Heart left ventricle (tissue), 16 donors: Measurements from ENCODE around the gene GGCT. TPM values are rescaled to one million over a fixed set of nuclear protein-coding genes. Genes with fewer than 3 reads are reported as not detected.

ENCODE experiments used
- ATAC-seq, 4 donors: fragments of 200-7000 bp; cut with Tn5 transposase; one replicate each; pipeline ENCODE4 v1.9.1; 2020 to 2022; ENCODE audit warnings: moderate library complexity in 4 of 4, mild to moderate bottlenecking in 3 of 4, moderate number of reproducible peaks in 1 of 4
- DNase-seq, 5 donors: peaks; one replicate each; pipeline ENCODE4 v3.0.0-alpha.2; 2020
- H3K27ac ChIP-seq, 12 donors: fragments of 200-600 bp; sonication (generic) in 4 of 12; one replicate each; pipeline versions ENCODE4 v1.5.0 to v1.8.0; 2016 to 2022; ENCODE audit warnings: mild to moderate bottlenecking in 2 of 12
- H3K27me3 ChIP-seq, 9 donors: fragments of 200-600 bp; sonication (generic) in 2 of 9; one replicate each; pipeline versions ENCODE4 v1.5.1 to v1.8.0; 2016 to 2022; ENCODE audit warnings: mild to moderate bottlenecking in 3 of 9
- H3K36me3 ChIP-seq, 9 donors: fragments of 200-600 bp; sonication (generic) in 2 of 9; one replicate each; pipeline versions ENCODE4 v1.5.0 to v1.8.0; 2018 to 2022; ENCODE audit warnings: mild to moderate bottlenecking in 2 of 9
- H3K4me1 ChIP-seq, 12 donors: fragments of 200-600 bp; sonication (generic) in 4 of 12; one replicate each; pipeline versions ENCODE4 v1.5.0 to v1.8.0; 2016 to 2022; ENCODE audit warnings: mild to moderate bottlenecking in 3 of 12
- H3K4me3 ChIP-seq, 12 donors: fragments of 200-600 bp; sonication (generic) in 4 of 12; one replicate each; pipeline versions ENCODE4 v1.5.0 to v1.8.0; 2017 to 2022; ENCODE audit warnings: mild to moderate bottlenecking in 9 of 12, moderate library complexity in 4 of 12
- H3K9me3 ChIP-seq, 12 donors: fragments of 200-600 bp; sonication (generic) in 4 of 12; one replicate each; pipeline versions ENCODE4 v1.5.0 to v1.8.0; 2016 to 2022; ENCODE audit warnings: mild to moderate bottlenecking in 1 of 12
- CTCF ChIP-seq, 12 donors: fragments of 200-600 bp; sonication (generic) in 4 of 12; IDR thresholded peaks; one replicate each; pipeline versions ENCODE4 v1.5.0 to v1.8.0; 2018 to 2022; ENCODE audit warnings: antibody characterized with exemption in 12 of 12, mild to moderate bottlenecking in 5 of 12
- POLR2A ChIP-seq, 2 donors: fragments of 450-650 bp; IDR thresholded peaks; one replicate each; pipeline ENCODE4 v1.6.1; 2017; ENCODE audit warnings: antibody characterized with exemption in 2 of 2, mild to moderate bottlenecking in 2 of 2, moderate library complexity in 2 of 2
- WGBS, 4 donors: extraction: QIAGEN DNeasy Blood & Tissue Kit in 2 of 4; methylation state at CpG; one replicate each; pipeline versions ENCODE4 v1.1.5 to v1.1.7; 2013 to 2018; 5-methylcytosine and 5-hydroxymethylcytosine counted together
- intact Hi-C, 10 donors: fragments of 100-400 bp; cut with DNase I; formaldehyde crosslinking; loops; one replicate each; pipeline versions ENCODE4 v1.11.1 to v1.14.2; 2022
- polyA plus RNA-seq, 2 donors: library from polyadenylated mRNA; stranded (reverse); fragments of 200-250 nt; gene quantifications; one replicate each; pipeline ENCODE4 v1.2.3, GENCODE V29; 2013
- total RNA-seq, 9 donors: library from RNA; depleted of rRNA in 2 of 9; stranded (reverse); fragments of >200 nt in 2 of 9; fragmentation: NEBNext Ultra II Directional in 3 of 9; extraction: Animal tissue kit (Norgen Biotek cat#: 25700) in 3 of 9; gene quantifications; one replicate each; pipeline versions ENCODE4 v1.1.0 to v1.2.4, GENCODE V29; 2016 to 2023
- donor health status: ischemic (EF 13 %, LVEDD 7.1; RV severe dilation, severe dysfunction).
- donor health status: healthy with polysubstance abuse.
- donor health status: DM: no; HTN: yes; CAD: no.
- donor health status: DM: no; HTN: no; CAD: no.
- donor health status: ischemic (EF 25% LVEDD 6.9; RV normal size, moderate dysfunction).
- donor health status: ischemic (EF 25% LVEDD 5.7; RV mildly dilated, moderate dysfunction).
- donor health status: healthy.
- donor health status: DM: yes; HTN: yes; CAD: no.
- donor health status: ischemic (EF 35%, LVEDD 5.7; RV mildly dilated, moderate dysfunction).
- donor health status: nonischemic (EF 11% LVEDD 7.7; RV severe dilation, severe dysfunction).
- donor health status: DM: yes; HTN: yes; CAD: no.
- donor health status: PGD.
- donor health status: ischemic (EF 29% LVEDD 5.4; RV normal size, mild dysfunction).
- donor health status: nonischemic (EF 23%, LVEDD 6.1; RV moderate dilation, normal function).

The GGCT gene
- total and polyA plus RNA-seq, 11 donors = 14.1 to 54.3 (median 18.7) TPM

- Histone ChIP-seq H3K27me3 (no peaks in the 10 kb centered on the region), H3K27ac (no peak overlapping the region), H3K36me3 (no peaks in the 10 kb centered on the region), H3K9me3 (no peaks in the 10 kb centered on the region), H3K4me1 (peaks cover 0 to 19% (median 2%) of the 10 kb centered on the region in 12 donors), H3K4me3 (no peak overlapping the region)
- DNase-seq = peak in 4 of 5 donors; percentile 17 to 70 (median 48)
- intact Hi-C loops = no loop called here
- 20 to 63% (median 34%) methylated on average over 1 of the region's 1 CpG for WGBS, 4 donors
- TF ChIP-seq CTCF (IDR thresholded peaks at IDR 0.05) = no peak
- no peak for TF ChIP-seq POLR2A (IDR thresholded peaks at IDR 0.05)
- peak in 3 of 4 donors; percentile 67 to 86 (median 77) for ATAC-seq
These were observed 16.9 kb upstream of the GGCT start for GRCh38 chr7:30521532-30521931.

GRCh38 chr7:30519122-30519521 lies 14.5 kb upstream of the GGCT start:
- ATAC-seq (no peak), DNase-seq (no peak)
- H3K27ac ChIP-seq = no peak overlapping the region
- H3K27me3 ChIP-seq = no peaks in the 10 kb centered on the region
- no peaks in the 10 kb centered on the region for H3K36me3 ChIP-seq
- TF ChIP-seq POLR2A (IDR thresholded peaks at IDR 0.05) (no peak), CTCF (IDR thresholded peaks at IDR 0.05) (no peak)
- H3K9me3 ChIP-seq = no peaks in the 10 kb centered on the region
- WGBS, 4 donors = 96 to 99% (median 98%) methylated on average over 3 of the region's 3 CpGs
- H3K4me1 ChIP-seq = peaks cover 0 to 23% (median 2%) of the 10 kb centered on the region in 12 donors
- intact Hi-C loops = loop anchor here in 2 of 10 donors (10.0 kb wide), 1 partner anchor 46 kb away; no protein-coding TSS in a partner anchor
- H3K4me3 ChIP-seq = no peak overlapping the region

GRCh38 chr7:30515761-30516160 lies 11.1 kb upstream of the GGCT start:
- Histone ChIP-seq H3K9me3 (no peaks in the 10 kb centered on the region), H3K27me3 (no peaks in the 10 kb centered on the region), H3K4me3 (no peak overlapping the region), H3K4me1 (peaks cover 0 to 11% (median 0%) of the 10 kb centered on the region in 12 donors), H3K36me3 (no peaks in the 10 kb centered on the region), H3K27ac (no peak overlapping the region)
- ATAC-seq (no peak), DNase-seq (no peak)
- TF ChIP-seq CTCF (IDR thresholded peaks at IDR 0.05) (no peak), POLR2A (IDR thresholded peaks at IDR 0.05) (no peak)
- intact Hi-C loops = loop anchor here in 2 of 10 donors (10.0 kb wide), 1 partner anchor 49 kb away; no protein-coding TSS in a partner anchor
- WGBS, 4 donors = 96 to 98% (median 97%) methylated on average over 2 of the region's 2 CpGs

GRCh38 chr7:30514776-30515175 lies 10.1 kb upstream of the GGCT start:
- 92 to 96% (median 96%) methylated on average over 1 of the region's 1 CpG for WGBS, 4 donors
- TF ChIP-seq CTCF (IDR thresholded peaks at IDR 0.05) (no peak), POLR2A (IDR thresholded peaks at IDR 0.05) (no peak)
- intact Hi-C loops = loop anchor here in 6 of 10 donors (5.0 to 10.0 kb wide), 3 partner anchors 33 to 50 kb away; no protein-coding TSS in a partner anchor
- Histone ChIP-seq H3K27me3 (no peaks in the 10 kb centered on the region), H3K36me3 (no peaks in the 10 kb centered on the region), H3K4me1 (peaks cover 0 to 9% (median 0%) of the 10 kb centered on the region in 12 donors), H3K9me3 (no peaks in the 10 kb centered on the region), H3K4me3 (no peak overlapping the region), H3K27ac (no peak overlapping the region)
- ATAC-seq = no peak
- no peak for DNase-seq
